Brain microvascular endothelial cell (primary cell): ENCODE data around the gene SLC25A13.
A peak's percentile ranks its signal among the peaks of the same experiment; 100 is the strongest.

Source experiments
- DNase-seq: peaks from one replicate; pipeline ENCODE4 v3.0.0-alpha.2; 2020
- H3K27ac ChIP-seq: fragments of 250-450 bp; sonication (Bioruptor Pico); 2 replicates; pipeline ENCODE4 v1.5.1; 2020; ENCODE audit warnings: mild to moderate bottlenecking, moderate library complexity
- H3K27me3 ChIP-seq: fragments of 250-450 bp; sonication (Bioruptor Pico); replicated peaks from 2 replicates; pipeline ENCODE4 v1.5.1; 2020; ENCODE audit warnings: mild to moderate bottlenecking
- H3K36me3 ChIP-seq: fragments of 250-450 bp; sonication (Bioruptor Pico); replicated peaks from 2 replicates; pipeline ENCODE4 v1.5.1; 2020; ENCODE audit warnings: mild to moderate bottlenecking
- H3K4me3 ChIP-seq: 2 replicates; pipeline ENCODE4 v1.5.1; 2011; ENCODE audit warnings: low read depth, mild to moderate bottlenecking, control low read depth, low read length, moderate library complexity
- in situ Hi-C: cut with HindIII; loops from 2 replicates; pipeline ENCODE4 v1.10.0; 2017; ENCODE audit warnings: low sequenced_read_pairs, low pct_ligation_motif_present
- TF ChIP-seq, protein P1 (sequence below): IDR thresholded peaks from 2 replicates; pipeline ENCODE4 v1.5.1; 2011; ENCODE audit warnings: low read depth, mild to moderate bottlenecking, moderate library complexity, low read length, control low read depth, inconsistent platforms; ENCODE audit errors: missing control alignments

Gene SLC25A13

DNA sequence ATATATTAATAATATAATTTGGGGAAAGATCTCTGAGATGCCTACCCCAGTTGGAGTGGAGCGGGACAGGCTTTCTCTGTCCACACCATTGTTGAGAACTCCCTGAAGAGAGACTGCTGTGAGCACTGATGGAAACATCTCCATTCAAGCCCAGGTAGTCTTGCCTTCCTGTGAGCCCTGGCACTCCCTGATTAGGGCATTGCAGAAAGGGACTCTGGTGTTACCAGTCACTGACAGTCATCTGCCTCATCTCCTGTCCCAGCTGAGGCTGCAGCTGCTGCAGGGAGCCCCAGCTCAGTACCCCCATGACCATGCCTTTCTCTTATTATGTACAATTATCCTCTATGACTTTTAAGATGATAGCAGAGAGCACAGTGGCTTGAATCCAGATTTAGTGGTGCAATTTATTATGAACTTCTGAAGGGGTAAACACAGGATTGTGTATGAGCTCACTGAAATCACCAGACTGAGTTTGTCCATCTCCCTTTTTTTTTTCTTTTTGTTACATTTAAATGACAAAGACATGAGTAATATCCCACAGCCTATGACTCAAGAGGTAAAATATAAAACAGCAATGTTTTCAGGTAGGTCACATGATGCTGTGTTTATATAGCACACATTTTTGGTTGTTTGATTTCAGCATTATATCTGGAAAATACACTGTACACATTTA is 236.9 kb downstream of the SLC25A13 start:
- no peak overlapping the region for H3K4me3 ChIP-seq
- in situ Hi-C loops = no loop called here
- TF ChIP-seq, protein P1, sequence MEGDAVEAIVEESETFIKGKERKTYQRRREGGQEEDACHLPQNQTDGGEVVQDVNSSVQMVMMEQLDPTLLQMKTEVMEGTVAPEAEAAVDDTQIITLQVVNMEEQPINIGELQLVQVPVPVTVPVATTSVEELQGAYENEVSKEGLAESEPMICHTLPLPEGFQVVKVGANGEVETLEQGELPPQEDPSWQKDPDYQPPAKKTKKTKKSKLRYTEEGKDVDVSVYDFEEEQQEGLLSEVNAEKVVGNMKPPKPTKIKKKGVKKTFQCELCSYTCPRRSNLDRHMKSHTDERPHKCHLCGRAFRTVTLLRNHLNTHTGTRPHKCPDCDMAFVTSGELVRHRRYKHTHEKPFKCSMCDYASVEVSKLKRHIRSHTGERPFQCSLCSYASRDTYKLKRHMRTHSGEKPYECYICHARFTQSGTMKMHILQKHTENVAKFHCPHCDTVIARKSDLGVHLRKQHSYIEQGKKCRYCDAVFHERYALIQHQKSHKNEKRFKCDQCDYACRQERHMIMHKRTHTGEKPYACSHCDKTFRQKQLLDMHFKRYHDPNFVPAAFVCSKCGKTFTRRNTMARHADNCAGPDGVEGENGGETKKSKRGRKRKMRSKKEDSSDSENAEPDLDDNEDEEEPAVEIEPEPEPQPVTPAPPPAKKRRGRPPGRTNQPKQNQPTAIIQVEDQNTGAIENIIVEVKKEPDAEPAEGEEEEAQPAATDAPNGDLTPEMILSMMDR = no peak
- H3K27me3 ChIP-seq = no peaks in the 10 kb centered on the region
- no peak overlapping the region for H3K27ac ChIP-seq
- H3K36me3 ChIP-seq = no peaks in the 10 kb centered on the region
- peak; percentile 9 for DNase-seq

DNA sequence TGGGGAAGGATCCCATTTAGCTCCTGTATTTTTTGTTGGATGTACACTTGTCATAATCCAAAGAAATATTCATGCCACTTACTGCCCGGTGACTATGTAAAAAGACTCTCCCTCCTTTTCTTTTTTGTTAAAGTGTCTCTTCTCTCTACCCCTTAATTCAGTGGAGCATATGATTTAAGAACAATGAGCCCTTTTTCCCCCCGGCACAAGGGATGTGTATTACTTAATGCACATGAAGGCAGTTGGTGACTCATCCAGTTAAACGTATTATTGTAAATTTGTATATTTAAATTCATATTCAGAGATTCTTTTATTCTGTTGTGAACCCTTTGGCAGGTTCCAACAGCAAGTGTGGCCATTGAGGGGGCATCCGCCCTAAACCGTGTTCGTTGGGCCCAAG is 241.9 kb downstream of the SLC25A13 start:
- Histone ChIP-seq H3K4me3 (no peak overlapping the region), H3K36me3 (no peaks in the 10 kb centered on the region), H3K27ac (no peak overlapping the region), H3K27me3 (no peaks in the 10 kb centered on the region)
- TF ChIP-seq, protein P1 = no peak
- in situ Hi-C loops = no loop called here
- no peak for DNase-seq

DNA sequence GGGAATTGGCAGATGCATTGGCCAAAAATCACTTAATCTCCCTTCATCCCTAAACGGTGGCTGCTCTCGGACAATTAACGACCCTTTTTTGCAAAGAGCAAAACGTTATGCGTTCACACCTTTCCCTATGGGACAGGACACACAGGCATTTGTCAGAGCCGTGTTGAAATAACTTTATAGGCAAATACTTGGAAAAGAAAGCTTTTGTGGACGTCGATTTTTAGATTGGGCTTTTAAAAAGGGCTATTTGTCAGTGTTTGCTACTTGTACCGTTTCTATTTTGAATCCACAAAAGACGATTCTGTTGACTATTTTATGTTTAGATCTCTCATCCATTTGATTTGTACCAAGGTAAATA is 245.6 kb downstream of the SLC25A13 start:
- TF ChIP-seq, protein P1 = no peak
- H3K36me3 ChIP-seq = no peaks in the 10 kb centered on the region
- H3K27me3 ChIP-seq = no peaks in the 10 kb centered on the region
- DNase-seq = no peak
- peak overlapping the region; percentile 61 for H3K4me3 ChIP-seq
- in situ Hi-C loops = no loop called here
- H3K27ac ChIP-seq = no peak overlapping the region

DNA sequence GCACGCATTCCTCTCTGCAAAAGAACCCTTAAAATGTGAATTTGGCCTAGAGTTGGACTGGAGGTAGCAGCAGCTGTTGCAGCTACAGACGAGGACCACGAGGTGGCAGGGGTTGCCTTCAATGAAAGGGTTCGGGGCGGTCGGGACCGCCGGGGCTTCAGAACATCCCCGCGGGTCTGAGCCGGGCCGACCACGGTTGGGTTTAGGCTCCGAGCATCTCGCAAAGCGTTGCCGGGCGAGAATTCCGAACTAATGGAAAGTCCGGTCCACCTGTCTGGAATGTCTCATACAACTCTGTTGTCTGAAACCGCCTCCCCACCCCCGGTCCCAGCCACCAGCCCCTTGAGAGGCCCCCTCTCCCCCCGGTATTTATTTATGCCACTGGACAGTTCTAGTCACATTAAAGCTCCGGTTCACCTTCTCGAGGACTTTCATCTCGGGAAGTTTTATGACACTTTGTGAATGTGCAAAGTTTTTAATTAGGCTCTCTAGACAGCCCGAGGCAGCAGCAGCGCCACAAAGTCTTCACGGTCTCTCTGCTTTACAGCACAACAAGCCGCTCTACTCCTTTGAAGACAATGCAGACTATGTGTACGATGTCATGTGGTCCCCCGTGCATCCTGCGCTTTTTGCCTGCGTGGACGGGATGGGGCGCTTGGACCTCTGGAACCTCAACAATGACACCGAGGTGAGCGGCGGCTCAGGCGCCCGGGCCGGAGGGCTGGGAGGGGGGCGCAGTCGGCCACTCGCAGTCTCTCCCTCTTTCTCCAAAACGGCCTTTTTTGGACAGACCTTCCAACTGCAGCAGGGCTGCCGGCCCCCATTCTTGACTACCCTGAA is 246.2 kb downstream of the SLC25A13 start:
- DNase-seq = peak; percentile 43
- no peak overlapping the region for H3K27ac ChIP-seq
- H3K27me3 ChIP-seq = no peaks in the 10 kb centered on the region
- in situ Hi-C loops = no loop called here
- H3K36me3 ChIP-seq = no peaks in the 10 kb centered on the region
- H3K4me3 ChIP-seq = peak overlapping the region; percentile 61
- TF ChIP-seq, protein P1 = peak; percentile 98

DNA sequence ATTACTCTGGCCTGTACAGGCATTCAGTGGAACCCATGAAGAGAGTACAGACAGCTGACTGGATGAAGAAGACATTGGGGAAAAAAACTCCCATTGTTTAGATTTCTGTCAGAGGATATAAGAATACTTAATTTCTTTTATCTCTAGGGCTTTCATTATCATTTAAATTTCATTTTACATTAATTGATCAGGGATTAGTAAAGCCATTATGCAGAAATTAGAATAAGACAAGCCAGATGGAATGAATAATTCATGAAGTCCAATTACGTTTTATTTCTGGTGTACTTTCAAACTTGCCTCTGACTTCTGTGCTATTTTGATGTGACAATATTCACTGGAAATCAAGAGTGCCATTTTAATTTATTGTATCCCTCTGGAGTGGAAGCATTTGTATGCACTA is 247.0 kb downstream of the SLC25A13 start:
- no peak for DNase-seq
- H3K4me3 ChIP-seq = no peak overlapping the region
- in situ Hi-C loops = no loop called here
- H3K27me3 ChIP-seq = no peaks in the 10 kb centered on the region
- no peak overlapping the region for H3K27ac ChIP-seq
- no peaks in the 10 kb centered on the region for H3K36me3 ChIP-seq
- TF ChIP-seq, protein P1 = no peak
